HCT116 (cell line): ENCODE data around the gene ASCL1. TPM values are rescaled to one million over a fixed set of nuclear protein-coding genes. Genes with fewer than 3 reads are reported as not detected.

Experiments used
- ATAC-seq: fragments of 200-7000 bp; cut with Tn5 transposase; 2 replicates; pipeline ENCODE4 v1.9.1; 2020; ENCODE audit warnings: mild to moderate bottlenecking, moderate library complexity
- BruUV-seq: library from RNA; stranded (reverse); fragments of 400-500 nt; replicated peaks from 2 replicates; lab custom pipeline; 2021; lab: Mats Ljungman, UMichigan
- CTCF ChIA-PET: fragments of 300-600 bp; sonication (Branson Sonifier 250); formaldehyde crosslinking; loops from one replicate; lab custom pipeline; 2021; ENCODE audit warnings: antibody characterized with exemption; lab: Charles Lee
- POLR2A ChIA-PET: fragments of 300-600, 350-600 bp; sonication (Branson Sonifier 250); formaldehyde crosslinking; loops from one replicate; lab custom pipeline; 2021; ENCODE audit warnings: antibody characterized with exemption; lab: Charles Lee
- RAD21 ChIA-PET, 2 experiments: fragments of 300-600 bp; sonication (Branson Sonifier 250); formaldehyde crosslinking; loops; one replicate each; lab custom pipeline; 2023; ENCODE audit warnings: low total read pairs in 2 of 2; ENCODE audit not compliant: uncharacterized antibody in 2 of 2, unreplicated experiment in 2 of 2, low non-redundant PET in 1 of 2; lab: Charles Lee
- DNase-seq: peaks from one replicate; pipeline ENCODE4 v3.0.0-alpha.2; 2010; ENCODE audit warnings: low read depth, low spot score
- H2AFZ ChIP-seq: fragments of 200-600 bp; shearing (Covaris generic), sonication (generic); 2 replicates; pipeline ENCODE4 v1.6.1; 2017; ENCODE audit warnings: low read depth, mixed run types, mixed read lengths, antibody characterized with exemption, low read length; ENCODE audit not compliant: poor library complexity, severe bottlenecking
- H3K27ac ChIP-seq: 2 replicates; pipeline ENCODE4 v1.5.1; 2012; ENCODE audit warnings: low read depth, low read length
- H3K27me3 ChIP-seq: fragments of 200-600 bp; sonication (generic); 2 replicates; pipeline ENCODE4 v1.6.1; 2016; ENCODE audit warnings: mixed run types, low read length, mixed read lengths; ENCODE audit not compliant: insufficient read depth
- H3K36me3 ChIP-seq, 2 experiments: fragments of 200-500 bp in 1 of 2; fragments of 200-600 bp in 1 of 2; sonication (Bioruptor generic) in 1 of 2; sonication (generic) in 1 of 2; 2 replicates each; pipeline versions ENCODE4 v1.5.1 to v1.6.1; 2014 to 2016; ENCODE audit warnings: low read length in 2 of 2, inconsistent platforms in 1 of 2, mixed read lengths in 1 of 2, mixed run types in 1 of 2; ENCODE audit not compliant: insufficient read depth in 2 of 2, control insufficient read depth in 1 of 2
- H3K4me1 ChIP-seq, 2 experiments: fragments of 200-600 bp in 1 of 2; sonication (generic) in 1 of 2; 2 replicates each; pipeline versions ENCODE4 v1.5.1 to v1.6.1; 2012 to 2017; ENCODE audit warnings: low read length in 2 of 2, inconsistent platforms in 1 of 2, mild to moderate bottlenecking in 1 of 2, mixed read lengths in 1 of 2, mixed run types in 1 of 2, moderate library complexity in 1 of 2; ENCODE audit not compliant: insufficient read depth in 2 of 2, control insufficient read depth in 1 of 2
- H3K4me2 ChIP-seq: fragments of 200-600 bp; sonication (generic); 2 replicates; pipeline ENCODE4 v1.6.1; 2017; ENCODE audit warnings: mixed run types, low read length, mixed read lengths
- H3K4me3 ChIP-seq, 2 experiments: fragments of 200-600 bp in 1 of 2; sonication (generic) in 1 of 2; replicated peaks in 1 of 2; 2 replicates each; pipeline ENCODE4 v1.5.1; 2011 to 2016; ENCODE audit warnings: low read length in 2 of 2, control low read depth in 1 of 2, low read depth in 1 of 2, mild to moderate bottlenecking in 1 of 2, mixed read lengths in 1 of 2, mixed run types in 1 of 2
- H3K79me2 ChIP-seq: fragments of 200-600 bp; sonication (generic); 2 replicates; pipeline ENCODE4 v1.6.1; 2017; ENCODE audit warnings: mild to moderate bottlenecking, mixed run types, low read length, moderate library complexity, mixed read lengths; ENCODE audit not compliant: insufficient read depth
- H3K9ac ChIP-seq: fragments of 200-600 bp; sonication (generic); 2 replicates; pipeline ENCODE4 v1.6.1; 2016; ENCODE audit warnings: low read length, mixed read lengths
- H3K9me2 ChIP-seq: fragments of 200-600 bp; sonication (generic), shearing (Covaris generic); 2 replicates; pipeline ENCODE4 v1.6.1; 2017; ENCODE audit warnings: mixed run types, mild to moderate bottlenecking, moderate library complexity; ENCODE audit not compliant: insufficient read depth
- H3K9me3 ChIP-seq, 2 experiments: fragments of 200-500 bp in 1 of 2; fragments of 200-600 bp in 1 of 2; sonication (Bioruptor generic) in 1 of 2; sonication (generic) in 1 of 2; 2 replicates each; pipeline ENCODE4 v1.6.1; 2014 to 2017; ENCODE audit warnings: low read length in 2 of 2, mixed read lengths in 2 of 2, inconsistent platforms in 1 of 2, low read depth in 1 of 2, mild to moderate bottlenecking in 1 of 2, mixed run types in 1 of 2, moderate library complexity in 1 of 2; ENCODE audit not compliant: control insufficient read depth in 1 of 2, insufficient read depth in 1 of 2
- H4K20me1 ChIP-seq: fragments of 200-600 bp; sonication (generic), shearing (Covaris generic); 2 replicates; pipeline ENCODE4 v1.6.1; 2017; ENCODE audit warnings: mixed run types, mild to moderate bottlenecking, moderate library complexity; ENCODE audit not compliant: insufficient read depth
- CBX3 ChIP-seq: IDR thresholded peaks from 2 replicates; pipeline ENCODE4 v1.6.1; 2012; ENCODE audit warnings: low read depth
- EGR1 ChIP-seq: IDR thresholded peaks from 2 replicates; pipeline ENCODE4 v1.6.1; 2012; ENCODE audit warnings: low read depth
- ELF1 ChIP-seq: IDR thresholded peaks from 2 replicates; pipeline ENCODE4 v1.6.1; 2012; ENCODE audit warnings: low read depth, borderline replicate concordance
- EZH2 ChIP-seq: fragments of 200-600 bp; sonication (generic); IDR thresholded peaks from 2 replicates; pipeline ENCODE4 v1.6.1; 2017; ENCODE audit warnings: antibody characterized with exemption, mixed run types
- EZH2phosphoT487 ChIP-seq: fragments of 200-600 bp; IDR thresholded peaks from 2 replicates; pipeline ENCODE4 v1.6.1; 2018; ENCODE audit warnings: antibody characterized with exemption, borderline replicate concordance
- FOSL1 ChIP-seq: IDR thresholded peaks from 2 replicates; pipeline ENCODE4 v1.6.1; 2012; ENCODE audit warnings: low read depth
- MAX ChIP-seq: IDR thresholded peaks from 2 replicates; pipeline ENCODE4 v1.6.1; 2012
- POLR2A ChIP-seq: IDR thresholded peaks from 2 replicates; pipeline ENCODE4 v1.7.0; 2011; ENCODE audit warnings: borderline replicate concordance; ENCODE audit not compliant: insufficient read depth, insufficient read length; ENCODE audit errors: extremely low read depth
- POLR2AphosphoS5 ChIP-seq: IDR thresholded peaks from 2 replicates; pipeline ENCODE4 v1.6.1; 2011; ENCODE audit warnings: mild to moderate bottlenecking, low read depth, low read length, moderate library complexity
- RAD21 ChIP-seq: IDR thresholded peaks from 2 replicates; pipeline ENCODE4 v1.6.1; 2012; ENCODE audit warnings: low read depth, mild to moderate bottlenecking
- SIN3A ChIP-seq: IDR thresholded peaks from 2 replicates; pipeline ENCODE4 v1.6.1; 2012; ENCODE audit warnings: low read depth
- SP1 ChIP-seq: IDR thresholded peaks from 2 replicates; pipeline ENCODE4 v1.6.1; 2012; ENCODE audit warnings: low read depth
- SRF ChIP-seq: IDR thresholded peaks from 2 replicates; pipeline ENCODE4 v1.6.1; 2012; ENCODE audit warnings: low read depth
- ZFX ChIP-seq: fragments of 450-650 bp; IDR thresholded peaks from 2 replicates; pipeline ENCODE4 v1.6.1; 2017
- ZNF274 ChIP-seq: fragments of 200-500 bp; sonication (Bioruptor generic); IDR thresholded peaks from 2 replicates; pipeline ENCODE4 v1.6.1; 2014; ENCODE audit warnings: mild to moderate bottlenecking, low read depth, low read length, inconsistent platforms
- intact Hi-C: fragments of 100-400 bp; cut with micrococcal nuclease; formaldehyde crosslinking; loops from 2 replicates; pipeline ENCODE4 v1.10.0; 2022
- total RNA-seq: library from RNA; stranded (reverse); gene quantifications from one replicate; pipeline ENCODE4 v1.2.1, GENCODE V29; 2021; ENCODE audit not compliant: unreplicated experiment
- TF ChIP-seq, protein P1 (sequence below): IDR thresholded peaks from 2 replicates; pipeline ENCODE4 v1.6.1; 2012; ENCODE audit warnings: low read depth

The ASCL1 gene
- total RNA-seq, 1 experiment from 2014 or later, result not detected

- Histone ChIP-seq H3K4me1 (no peaks in the 10 kb centered on the region), H3K27ac (no peak overlapping the region), H3K9me3 (no peaks in the 10 kb centered on the region), H3K9me2 (no peaks in the 10 kb centered on the region), H3K4me3 (no peak overlapping the region), H3K9ac (no peak overlapping the region), H3K27me3 (0 out of 2 replicates have a peak, but pooled peaks cover 3% of the 10 kb centered on the region), H4K20me1 (no peaks in the 10 kb centered on the region), H3K36me3 (no peaks in the 10 kb centered on the region), H3K79me2 (no peaks in the 10 kb centered on the region), H2AFZ (no peak overlapping the region), H3K4me2 (no peak overlapping the region)
- DNase-seq, result no peak
- 0 out of 2 replicates have a peak, but pooled peaks have one; percentile 46 for ATAC-seq
- TF ChIP-seq SRF, result no peak
- no peak for TF ChIP-seq EGR1
- no peak for TF ChIP-seq ELF1
- TF ChIP-seq MAX, result no peak
- no peak for TF ChIP-seq CBX3
- TF ChIP-seq EZH2phosphoT487, result no peak
- TF ChIP-seq FOSL1, result no peak
- TF ChIP-seq ZFX, result no peak
- no peak for TF ChIP-seq POLR2A
- TF ChIP-seq ZNF274, result no peak
- ChIA-PET CTCF (no interaction called here), POLR2A (no interaction called here), RAD21 (no interaction called here)
- no TSS peak for BruUV-seq
- intact Hi-C loops, result no loop called here
Observed at GRCh38 chr12:102990419-102990818, 32.9 kb downstream of the ASCL1 start.

- Histone ChIP-seq H3K36me3 (no peaks in the 10 kb centered on the region), H3K27me3 (0 out of 2 replicates have a peak, but pooled peaks cover 3% of the 10 kb centered on the region), H3K9me3 (no peaks in the 10 kb centered on the region), H3K4me2 (no peak overlapping the region), H3K9me2 (no peaks in the 10 kb centered on the region), H3K4me3 (no peak overlapping the region), H2AFZ (no peak overlapping the region), H3K27ac (no peak overlapping the region), H3K4me1 (no peaks in the 10 kb centered on the region), H3K9ac (no peak overlapping the region), H3K79me2 (no peaks in the 10 kb centered on the region), H4K20me1 (no peaks in the 10 kb centered on the region)
- DNase-seq, result no peak
- ChIA-PET RAD21 (no interaction called here), POLR2A (no interaction called here), CTCF (no interaction called here)
- no peak for ATAC-seq
- intact Hi-C loops, result no loop called here
- BruUV-seq, result no TSS peak
- TF ChIP-seq SP1 (no peak), POLR2AphosphoS5 (no peak), FOSL1 (no peak), CBX3 (no peak), EZH2 (no peak), MAX (no peak), ZFX (no peak), RAD21 (no peak), SIN3A (no peak), EZH2phosphoT487 (no peak), SRF (no peak), POLR2A (no peak)
- TF ChIP-seq, protein P1, sequence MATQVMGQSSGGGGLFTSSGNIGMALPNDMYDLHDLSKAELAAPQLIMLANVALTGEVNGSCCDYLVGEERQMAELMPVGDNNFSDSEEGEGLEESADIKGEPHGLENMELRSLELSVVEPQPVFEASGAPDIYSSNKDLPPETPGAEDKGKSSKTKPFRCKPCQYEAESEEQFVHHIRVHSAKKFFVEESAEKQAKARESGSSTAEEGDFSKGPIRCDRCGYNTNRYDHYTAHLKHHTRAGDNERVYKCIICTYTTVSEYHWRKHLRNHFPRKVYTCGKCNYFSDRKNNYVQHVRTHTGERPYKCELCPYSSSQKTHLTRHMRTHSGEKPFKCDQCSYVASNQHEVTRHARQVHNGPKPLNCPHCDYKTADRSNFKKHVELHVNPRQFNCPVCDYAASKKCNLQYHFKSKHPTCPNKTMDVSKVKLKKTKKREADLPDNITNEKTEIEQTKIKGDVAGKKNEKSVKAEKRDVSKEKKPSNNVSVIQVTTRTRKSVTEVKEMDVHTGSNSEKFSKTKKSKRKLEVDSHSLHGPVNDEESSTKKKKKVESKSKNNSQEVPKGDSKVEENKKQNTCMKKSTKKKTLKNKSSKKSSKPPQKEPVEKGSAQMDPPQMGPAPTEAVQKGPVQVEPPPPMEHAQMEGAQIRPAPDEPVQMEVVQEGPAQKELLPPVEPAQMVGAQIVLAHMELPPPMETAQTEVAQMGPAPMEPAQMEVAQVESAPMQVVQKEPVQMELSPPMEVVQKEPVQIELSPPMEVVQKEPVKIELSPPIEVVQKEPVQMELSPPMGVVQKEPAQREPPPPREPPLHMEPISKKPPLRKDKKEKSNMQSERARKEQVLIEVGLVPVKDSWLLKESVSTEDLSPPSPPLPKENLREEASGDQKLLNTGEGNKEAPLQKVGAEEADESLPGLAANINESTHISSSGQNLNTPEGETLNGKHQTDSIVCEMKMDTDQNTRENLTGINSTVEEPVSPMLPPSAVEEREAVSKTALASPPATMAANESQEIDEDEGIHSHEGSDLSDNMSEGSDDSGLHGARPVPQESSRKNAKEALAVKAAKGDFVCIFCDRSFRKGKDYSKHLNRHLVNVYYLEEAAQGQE, result no peak
Observed at GRCh38 chr12:102992297-102992696, 34.8 kb downstream of the ASCL1 start.
